Neural progenitor cell (in vitro differentiated cells): ENCODE measurements around the gene ZCCHC7. TPM values are rescaled to one million over a fixed set of nuclear protein-coding genes. Genes with fewer than 3 reads are reported as not detected.

Source experiments
- DNase-seq: peaks from one replicate; pipeline ENCODE4 v3.0.0-alpha.2; 2016; ENCODE audit warnings: low spot score
- H2AFZ ChIP-seq: fragments of 200-600 bp; sonication (generic); replicated peaks from 2 replicates; pipeline ENCODE4 v1.6.1; 2016; ENCODE audit warnings: antibody characterized with exemption
- H3F3A ChIP-seq: fragments of 200-600 bp; sonication (generic); 2 replicates; pipeline ENCODE4 v1.6.1; 2016; ENCODE audit warnings: antibody characterized with exemption, low read depth
- H3K27ac ChIP-seq: fragments of 200-600 bp; sonication (generic); 2 replicates; pipeline ENCODE4 v1.5.1; 2016; ENCODE audit warnings: mild to moderate bottlenecking
- H3K27me3 ChIP-seq: fragments of 200-600 bp; sonication (generic); 2 replicates; pipeline ENCODE4 v1.6.1; 2016; ENCODE audit warnings: mild to moderate bottlenecking, moderate library complexity
- H3K36me3 ChIP-seq: fragments of 200-600 bp; sonication (generic); 2 replicates; pipeline ENCODE4 v1.5.1; 2016
- H3K4me1 ChIP-seq: fragments of 200-600 bp; sonication (generic); 2 replicates; pipeline ENCODE4 v1.6.1; 2016; ENCODE audit warnings: mixed run types
- H3K4me2 ChIP-seq: fragments of 200-600 bp; sonication (generic); 2 replicates; pipeline ENCODE4 v1.6.1; 2016
- H3K4me3 ChIP-seq: fragments of 200-600 bp; sonication (generic); 2 replicates; pipeline ENCODE4 v1.5.1; 2016
- H3K79me2 ChIP-seq: fragments of 200-600 bp; sonication (generic); 2 replicates; pipeline ENCODE4 v1.6.1; 2016; ENCODE audit warnings: low read depth
- H3K9ac ChIP-seq: fragments of 200-600 bp; sonication (generic); 2 replicates; pipeline ENCODE4 v1.6.1; 2016
- H3K9me3 ChIP-seq: fragments of 200-600 bp; sonication (generic); 2 replicates; pipeline ENCODE4 v1.5.1; 2016; ENCODE audit warnings: low read depth
- H4K20me1 ChIP-seq: fragments of 200-600 bp; sonication (generic); 2 replicates; pipeline ENCODE4 v1.6.1; 2016; ENCODE audit warnings: low read depth
- H3K27ac Mint-ChIP-seq: 3 replicates; pipeline ENCODE4 v1.8.0; 2021; ENCODE audit warnings: mixed read lengths
- H3K27me3 Mint-ChIP-seq: 2 replicates; pipeline ENCODE4 v1.8.0; 2022; ENCODE audit warnings: low read depth, mild to moderate bottlenecking, inconsistent platforms, moderate library complexity, mixed read lengths; ENCODE audit not compliant: insufficient read depth
- H3K36me3 Mint-ChIP-seq: 3 replicates; pipeline ENCODE4 v1.8.0; 2021; ENCODE audit warnings: mixed read lengths
- H3K4me1 Mint-ChIP-seq: 3 replicates; pipeline ENCODE4 v1.8.0; 2021; ENCODE audit warnings: mixed read lengths
- H3K4me3 Mint-ChIP-seq: 3 replicates; pipeline ENCODE4 v1.8.0; 2021; ENCODE audit warnings: mild to moderate bottlenecking, moderate library complexity, mixed read lengths
- H3K9me3 Mint-ChIP-seq: 3 replicates; pipeline ENCODE4 v1.8.0; 2020; ENCODE audit warnings: mixed read lengths
- CTCF ChIP-seq: fragments of 200-600 bp; sonication (generic); IDR thresholded peaks from 2 replicates; pipeline ENCODE4 v1.5.1; 2017; ENCODE audit warnings: antibody characterized with exemption, mild to moderate bottlenecking
- EZH2 ChIP-seq: fragments of 200-600 bp; sonication (generic); IDR thresholded peaks from 2 replicates; pipeline ENCODE4 v1.6.1; 2017; ENCODE audit warnings: antibody characterized with exemption, mild to moderate bottlenecking, moderate library complexity
- EZH2phosphoT487 ChIP-seq: fragments of 200-600 bp; sonication (generic); IDR thresholded peaks from 2 replicates; pipeline ENCODE4 v1.6.1; 2017; ENCODE audit warnings: antibody characterized with exemption
- total RNA-seq: library from RNA; depleted of rRNA; stranded (reverse); fragments of >200 nt; gene quantifications from 2 replicates; pipeline ENCODE4 v1.2.3, GENCODE V29; 2015; ENCODE audit warnings: low replicate concordance

Gene ZCCHC7
- total RNA-seq, 1 donor from 2014 or later = 27.6 TPM

- H3K79me2 ChIP-seq = no peaks in the 10 kb centered on the region
- H3K4me3 Mint-ChIP-seq = no peak overlapping the region
- TF ChIP-seq CTCF = no peak
- TF ChIP-seq EZH2phosphoT487 = no peak
- no peak for TF ChIP-seq EZH2
- H3K4me1 Mint-ChIP-seq = peaks cover 31% of the 10 kb centered on the region
- H3K36me3 ChIP-seq = no peaks in the 10 kb centered on the region
- no peaks in the 10 kb centered on the region for H3K27me3 ChIP-seq
- peaks cover 26% of the 10 kb centered on the region for H4K20me1 ChIP-seq
- no peak overlapping the region for H3K4me3 ChIP-seq
- no peak overlapping the region for H3K27ac Mint-ChIP-seq
- no peak for DNase-seq
- no peaks in the 10 kb centered on the region for H3K9me3 Mint-ChIP-seq
- no peak overlapping the region for H2AFZ ChIP-seq
- no peak overlapping the region for H3K9ac ChIP-seq
- no peaks in the 10 kb centered on the region for H3K36me3 Mint-ChIP-seq
- H3K4me2 ChIP-seq = no peak overlapping the region
- no peaks in the 10 kb centered on the region for H3K27me3 Mint-ChIP-seq
- H3K9me3 ChIP-seq = no peaks in the 10 kb centered on the region
- peaks cover 44% of the 10 kb centered on the region for H3K4me1 ChIP-seq
- H3F3A ChIP-seq = no peaks in the 10 kb centered on the region
- H3K27ac ChIP-seq = no peak overlapping the region
These were observed 219.5 kb downstream of the ZCCHC7 start for GRCh38 chr9:37339923-37340322.

- no peaks in the 10 kb centered on the region for H3K36me3 ChIP-seq
- no peak overlapping the region for H3K4me2 ChIP-seq
- Mint-ChIP-seq H3K36me3 (no peaks in the 10 kb centered on the region), H3K27me3 (no peaks in the 10 kb centered on the region), H3K4me3 (no peak overlapping the region), H3K9me3 (no peaks in the 10 kb centered on the region), H3K27ac (no peak overlapping the region), H3K4me1 (peaks cover 31% of the 10 kb centered on the region)
- H3K9me3 ChIP-seq = no peaks in the 10 kb centered on the region
- H3K27ac ChIP-seq = no peak overlapping the region
- DNase-seq = no peak
- peaks cover 26% of the 10 kb centered on the region for H4K20me1 ChIP-seq
- no peak overlapping the region for H2AFZ ChIP-seq
- no peaks in the 10 kb centered on the region for H3F3A ChIP-seq
- H3K4me3 ChIP-seq = no peak overlapping the region
- TF ChIP-seq EZH2phosphoT487 (no peak), CTCF (no peak), EZH2 (no peak)
- no peak overlapping the region for H3K9ac ChIP-seq
- H3K4me1 ChIP-seq = peaks cover 43% of the 10 kb centered on the region
- no peaks in the 10 kb centered on the region for H3K27me3 ChIP-seq
- H3K79me2 ChIP-seq = no peaks in the 10 kb centered on the region
These were observed 220.6 kb downstream of the ZCCHC7 start for GRCh38 chr9:37340961-37341360.

GRCh38 chr9:37341704-37342103 is 221.3 kb downstream of the ZCCHC7 start:
- no peaks in the 10 kb centered on the region for H3K27me3 ChIP-seq
- Mint-ChIP-seq H3K27ac (no peak overlapping the region), H3K9me3 (no peaks in the 10 kb centered on the region), H3K4me1 (peaks cover 25% of the 10 kb centered on the region), H3K27me3 (no peaks in the 10 kb centered on the region), H3K4me3 (no peak overlapping the region), H3K36me3 (no peaks in the 10 kb centered on the region)
- peak; percentile 12 for DNase-seq
- no peaks in the 10 kb centered on the region for H3K9me3 ChIP-seq
- H3K79me2 ChIP-seq = no peaks in the 10 kb centered on the region
- peaks cover 39% of the 10 kb centered on the region for H3K4me1 ChIP-seq
- H3K9ac ChIP-seq = no peak overlapping the region
- no peaks in the 10 kb centered on the region for H3K36me3 ChIP-seq
- no peak overlapping the region for H3K4me2 ChIP-seq
- no peak overlapping the region for H2AFZ ChIP-seq
- H4K20me1 ChIP-seq = peaks cover 23% of the 10 kb centered on the region
- TF ChIP-seq EZH2 = no peak
- no peak for TF ChIP-seq EZH2phosphoT487
- TF ChIP-seq CTCF = no peak
- H3K27ac ChIP-seq = no peak overlapping the region
- H3K4me3 ChIP-seq = no peak overlapping the region
- no peaks in the 10 kb centered on the region for H3F3A ChIP-seq
